Activated effector memory CD4-positive, alpha-beta T cell treated with anti-CD3 and anti-CD28 coated beads, Interleukin-2, amount 50 U/mL, for 16 hours (primary cell): Measurements from ENCODE around the gene IFNL4.
"Not testable (repeated sequence)": the region's sequence is repeated elsewhere in the genome, so short reads cannot be mapped to it uniquely, and the experiment has no call there.

Source experiments
- DNase-seq: peaks from one replicate; pipeline ENCODE4 v3.0.0-alpha.2; 2020

IFNL4 gene

GRCh38 chr19:39248806-39249205 is at the start of gene IFNL4:
Gene IFNL4 (minus strand): TSS chr19:39248856.
- no peak for DNase-seq

GRCh38 chr19:39297931-39298634 is 49.4 kb upstream of the IFNL4 start:
- DNase-seq = peak; percentile 77

- DNase-seq = peak; percentile 48
Observed at GRCh38 chr19:39296906-39297305, 48.2 kb upstream of the IFNL4 start.

- DNase-seq = peak; percentile 49
Observed at GRCh38 chr19:39296055-39296645, 47.5 kb upstream of the IFNL4 start, which contains the start of gene IFNL1. Gene IFNL1 (plus strand): TSS chr19:39296407. CDS start chr19:39296422, 15 bp downstream.

- DNase-seq = peak; percentile 16
Observed at GRCh38 chr19:39293394-39293793, 44.7 kb upstream of the IFNL4 start.

- DNase-seq = no peak
Observed at GRCh38 chr19:39284032-39284431, 35.4 kb upstream of the IFNL4 start.

GRCh38 chr19:39282021-39282420 is 33.4 kb upstream of the IFNL4 start:
- DNase-seq = no peak

GRCh38 chr19:39277598-39277997 is 28.9 kb upstream of the IFNL4 start:
- DNase-seq = no peak

- no peak for DNase-seq
Observed at GRCh38 chr19:39276740-39277139, 28.1 kb upstream of the IFNL4 start.

- no peak for DNase-seq
Observed at GRCh38 chr19:39275578-39275977, 26.9 kb upstream of the IFNL4 start.

GRCh38 chr19:39273859-39274258 is 25.2 kb upstream of the IFNL4 start:
- DNase-seq = peak; percentile 24

GRCh38 chr19:39270036-39270871 is 21.6 kb upstream of the IFNL4 start:
- DNase-seq = no peak

- not testable (repeated sequence) for DNase-seq
Observed at GRCh38 chr19:39269369-39269768, 20.7 kb upstream of the IFNL4 start.

- DNase-seq = not testable (repeated sequence)
Observed at GRCh38 chr19:39268531-39269223, 20.0 kb upstream of the IFNL4 start.

- not testable (repeated sequence) for DNase-seq
Observed at GRCh38 chr19:39268085-39268484, 19.4 kb upstream of the IFNL4 start, which contains the start of gene IFNL2. Gene IFNL2 (plus strand): TSS chr19:39268396. CDS start chr19:39268569, 173 bp downstream.

GRCh38 chr19:39265321-39265916 is 16.8 kb upstream of the IFNL4 start:
- no peak for DNase-seq

- DNase-seq = no peak
Observed at GRCh38 chr19:39264306-39265290, 15.9 kb upstream of the IFNL4 start.

GRCh38 chr19:39263912-39264305 is 15.3 kb upstream of the IFNL4 start:
- DNase-seq = no peak

- DNase-seq = no peak
Observed at GRCh38 chr19:39262496-39262895, 13.8 kb upstream of the IFNL4 start.

- no peak for DNase-seq
Observed at GRCh38 chr19:39261704-39262103, 13.0 kb upstream of the IFNL4 start.

- DNase-seq = no peak
Observed at GRCh38 chr19:39257227-39257626, 8.6 kb upstream of the IFNL4 start.
